Measurements from ENCODE around the gene LAMA2. TPM values are rescaled to one million over a fixed set of nuclear protein-coding genes. Genes with fewer than 3 reads are reported as not detected.

LAMA2 gene
- total and polyA plus RNA-seq, 2 experiments from 2014 or later: 0.91 to 6.4 TPM

DNA sequence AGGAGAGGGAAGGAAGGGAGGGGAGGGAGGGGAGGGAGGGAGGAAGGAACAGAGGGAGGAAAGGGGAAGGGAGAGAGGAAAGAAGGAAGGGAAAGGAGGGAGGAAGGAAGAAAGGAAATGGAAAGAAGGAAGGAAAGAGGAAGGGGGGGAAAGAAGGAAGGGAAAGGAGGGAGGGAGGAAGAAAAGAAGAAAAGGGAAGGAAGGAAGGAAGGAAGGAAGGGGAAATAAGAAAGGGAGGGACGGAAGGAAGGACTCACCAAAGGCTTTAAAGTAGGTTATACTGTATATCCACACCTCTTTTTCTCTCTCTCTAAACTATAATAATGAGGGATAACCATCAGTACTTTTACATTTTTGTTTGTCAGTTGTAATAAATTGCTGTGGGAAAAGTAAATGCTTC lies 502.2 kb downstream of the LAMA2 start:
- H3K36me3 Mint-ChIP-seq (ENCODE audit: low read depth): no peaks in the 10 kb centered on the region
- no peak for ATAC-seq
- TF ChIP-seq, protein P1, sequence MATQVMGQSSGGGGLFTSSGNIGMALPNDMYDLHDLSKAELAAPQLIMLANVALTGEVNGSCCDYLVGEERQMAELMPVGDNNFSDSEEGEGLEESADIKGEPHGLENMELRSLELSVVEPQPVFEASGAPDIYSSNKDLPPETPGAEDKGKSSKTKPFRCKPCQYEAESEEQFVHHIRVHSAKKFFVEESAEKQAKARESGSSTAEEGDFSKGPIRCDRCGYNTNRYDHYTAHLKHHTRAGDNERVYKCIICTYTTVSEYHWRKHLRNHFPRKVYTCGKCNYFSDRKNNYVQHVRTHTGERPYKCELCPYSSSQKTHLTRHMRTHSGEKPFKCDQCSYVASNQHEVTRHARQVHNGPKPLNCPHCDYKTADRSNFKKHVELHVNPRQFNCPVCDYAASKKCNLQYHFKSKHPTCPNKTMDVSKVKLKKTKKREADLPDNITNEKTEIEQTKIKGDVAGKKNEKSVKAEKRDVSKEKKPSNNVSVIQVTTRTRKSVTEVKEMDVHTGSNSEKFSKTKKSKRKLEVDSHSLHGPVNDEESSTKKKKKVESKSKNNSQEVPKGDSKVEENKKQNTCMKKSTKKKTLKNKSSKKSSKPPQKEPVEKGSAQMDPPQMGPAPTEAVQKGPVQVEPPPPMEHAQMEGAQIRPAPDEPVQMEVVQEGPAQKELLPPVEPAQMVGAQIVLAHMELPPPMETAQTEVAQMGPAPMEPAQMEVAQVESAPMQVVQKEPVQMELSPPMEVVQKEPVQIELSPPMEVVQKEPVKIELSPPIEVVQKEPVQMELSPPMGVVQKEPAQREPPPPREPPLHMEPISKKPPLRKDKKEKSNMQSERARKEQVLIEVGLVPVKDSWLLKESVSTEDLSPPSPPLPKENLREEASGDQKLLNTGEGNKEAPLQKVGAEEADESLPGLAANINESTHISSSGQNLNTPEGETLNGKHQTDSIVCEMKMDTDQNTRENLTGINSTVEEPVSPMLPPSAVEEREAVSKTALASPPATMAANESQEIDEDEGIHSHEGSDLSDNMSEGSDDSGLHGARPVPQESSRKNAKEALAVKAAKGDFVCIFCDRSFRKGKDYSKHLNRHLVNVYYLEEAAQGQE (IDR thresholded peaks at IDR 0.05; ENCODE audit: unreplicated experiment): no peak
- TF ChIP-seq JUNB (IDR thresholded peaks at IDR 0.05; ENCODE audit: unreplicated experiment): no peak
- TF ChIP-seq, protein P2, sequence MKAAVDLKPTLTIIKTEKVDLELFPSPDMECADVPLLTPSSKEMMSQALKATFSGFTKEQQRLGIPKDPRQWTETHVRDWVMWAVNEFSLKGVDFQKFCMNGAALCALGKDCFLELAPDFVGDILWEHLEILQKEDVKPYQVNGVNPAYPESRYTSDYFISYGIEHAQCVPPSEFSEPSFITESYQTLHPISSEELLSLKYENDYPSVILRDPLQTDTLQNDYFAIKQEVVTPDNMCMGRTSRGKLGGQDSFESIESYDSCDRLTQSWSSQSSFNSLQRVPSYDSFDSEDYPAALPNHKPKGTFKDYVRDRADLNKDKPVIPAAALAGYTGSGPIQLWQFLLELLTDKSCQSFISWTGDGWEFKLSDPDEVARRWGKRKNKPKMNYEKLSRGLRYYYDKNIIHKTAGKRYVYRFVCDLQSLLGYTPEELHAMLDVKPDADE (IDR thresholded peaks at IDR 0.05): no peak
- no peak for TF ChIP-seq EZH2phosphoT487 (IDR thresholded peaks at IDR 0.05; ENCODE audit: unreplicated experiment)
- no peak for TF ChIP-seq POLR2AphosphoS5 (IDR thresholded peaks at IDR 0.05; ENCODE audit: low read depth)
- TF ChIP-seq, protein P3, sequence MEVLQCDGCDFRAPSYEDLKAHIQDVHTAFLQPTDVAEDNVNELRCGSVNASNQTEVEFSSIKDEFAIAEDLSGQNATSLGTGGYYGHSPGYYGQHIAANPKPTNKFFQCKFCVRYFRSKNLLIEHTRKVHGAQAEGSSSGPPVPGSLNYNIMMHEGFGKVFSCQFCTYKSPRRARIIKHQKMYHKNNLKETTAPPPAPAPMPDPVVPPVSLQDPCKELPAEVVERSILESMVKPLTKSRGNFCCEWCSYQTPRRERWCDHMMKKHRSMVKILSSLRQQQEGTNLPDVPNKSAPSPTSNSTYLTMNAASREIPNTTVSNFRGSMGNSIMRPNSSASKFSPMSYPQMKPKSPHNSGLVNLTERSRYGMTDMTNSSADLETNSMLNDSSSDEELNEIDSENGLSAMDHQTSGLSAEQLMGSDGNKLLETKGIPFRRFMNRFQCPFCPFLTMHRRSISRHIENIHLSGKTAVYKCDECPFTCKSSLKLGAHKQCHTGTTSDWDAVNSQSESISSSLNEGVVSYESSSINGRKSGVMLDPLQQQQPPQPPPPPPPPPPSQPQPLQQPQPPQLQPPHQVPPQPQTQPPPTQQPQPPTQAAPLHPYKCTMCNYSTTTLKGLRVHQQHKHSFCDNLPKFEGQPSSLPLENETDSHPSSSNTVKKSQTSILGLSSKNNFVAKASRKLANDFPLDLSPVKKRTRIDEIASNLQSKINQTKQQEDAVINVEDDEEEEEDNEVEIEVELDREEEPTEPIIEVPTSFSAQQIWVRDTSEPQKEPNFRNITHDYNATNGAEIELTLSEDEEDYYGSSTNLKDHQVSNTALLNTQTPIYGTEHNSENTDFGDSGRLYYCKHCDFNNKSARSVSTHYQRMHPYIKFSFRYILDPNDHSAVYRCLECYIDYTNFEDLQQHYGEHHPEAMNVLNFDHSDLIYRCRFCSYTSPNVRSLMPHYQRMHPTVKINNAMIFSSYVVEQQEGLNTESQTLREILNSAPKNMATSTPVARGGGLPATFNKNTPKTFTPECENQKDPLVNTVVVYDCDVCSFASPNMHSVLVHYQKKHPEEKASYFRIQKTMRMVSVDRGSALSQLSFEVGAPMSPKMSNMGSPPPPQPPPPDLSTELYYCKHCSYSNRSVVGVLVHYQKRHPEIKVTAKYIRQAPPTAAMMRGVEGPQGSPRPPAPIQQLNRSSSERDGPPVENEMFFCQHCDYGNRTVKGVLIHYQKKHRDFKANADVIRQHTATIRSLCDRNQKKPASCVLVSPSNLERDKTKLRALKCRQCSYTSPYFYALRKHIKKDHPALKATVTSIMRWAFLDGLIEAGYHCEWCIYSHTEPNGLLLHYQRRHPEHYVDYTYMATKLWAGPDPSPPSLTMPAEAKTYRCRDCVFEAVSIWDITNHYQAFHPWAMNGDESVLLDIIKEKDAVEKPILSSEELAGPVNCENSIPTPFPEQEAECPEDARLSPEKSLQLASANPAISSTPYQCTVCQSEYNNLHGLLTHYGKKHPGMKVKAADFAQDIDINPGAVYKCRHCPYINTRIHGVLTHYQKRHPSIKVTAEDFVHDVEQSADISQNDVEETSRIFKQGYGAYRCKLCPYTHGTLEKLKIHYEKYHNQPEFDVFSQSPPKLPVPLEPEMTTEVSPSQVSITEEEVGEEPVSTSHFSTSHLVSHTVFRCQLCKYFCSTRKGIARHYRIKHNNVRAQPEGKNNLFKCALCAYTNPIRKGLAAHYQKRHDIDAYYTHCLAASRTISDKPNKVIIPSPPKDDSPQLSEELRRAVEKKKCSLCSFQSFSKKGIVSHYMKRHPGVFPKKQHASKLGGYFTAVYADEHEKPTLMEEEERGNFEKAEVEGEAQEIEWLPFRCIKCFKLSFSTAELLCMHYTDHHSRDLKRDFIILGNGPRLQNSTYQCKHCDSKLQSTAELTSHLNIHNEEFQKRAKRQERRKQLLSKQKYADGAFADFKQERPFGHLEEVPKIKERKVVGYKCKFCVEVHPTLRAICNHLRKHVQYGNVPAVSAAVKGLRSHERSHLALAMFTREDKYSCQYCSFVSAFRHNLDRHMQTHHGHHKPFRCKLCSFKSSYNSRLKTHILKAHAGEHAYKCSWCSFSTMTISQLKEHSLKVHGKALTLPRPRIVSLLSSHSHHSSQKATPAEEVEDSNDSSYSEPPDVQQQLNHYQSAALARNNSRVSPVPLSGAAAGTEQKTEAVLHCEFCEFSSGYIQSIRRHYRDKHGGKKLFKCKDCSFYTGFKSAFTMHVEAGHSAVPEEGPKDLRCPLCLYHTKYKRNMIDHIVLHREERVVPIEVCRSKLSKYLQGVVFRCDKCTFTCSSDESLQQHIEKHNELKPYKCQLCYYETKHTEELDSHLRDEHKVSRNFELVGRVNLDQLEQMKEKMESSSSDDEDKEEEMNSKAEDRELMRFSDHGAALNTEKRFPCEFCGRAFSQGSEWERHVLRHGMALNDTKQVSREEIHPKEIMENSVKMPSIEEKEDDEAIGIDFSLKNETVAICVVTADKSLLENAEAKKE (CRISPR knock-in tag; IDR thresholded peaks at IDR 0.05): no peak
- no peak for TF ChIP-seq ZNF114 (CRISPR knock-in tag; IDR thresholded peaks at IDR 0.05)
- TF ChIP-seq CREB1 (CRISPR knock-in tag; IDR thresholded peaks at IDR 0.05; ENCODE audit: low read depth): no peak
- no peak for TF ChIP-seq STAT1 (IDR thresholded peaks at IDR 0.05; ENCODE audit: unreplicated experiment)
- no peak for TF ChIP-seq ZNF331 (CRISPR knock-in tag; IDR thresholded peaks at IDR 0.05; ENCODE audit: low read depth)
- no peak for TF ChIP-seq EZH2 (IDR thresholded peaks at IDR 0.05; ENCODE audit: low read depth, unreplicated experiment)
- H3K27ac Mint-ChIP-seq: no peak overlapping the region
- H3K36me3 ChIP-seq (ENCODE audit: insufficient read depth): no peaks in the 10 kb centered on the region
- peaks cover 5% of the 10 kb centered on the region; the same call in 1 of the 3 replicates for H3K4me1 Mint-ChIP-seq
- H3K4me2 ChIP-seq: no peak overlapping the region
- no peak for DNase-seq (ENCODE audit: low spot score)
- no peaks in the 10 kb centered on the region for H3K27me3 ChIP-seq (ENCODE audit: insufficient read depth)
- peaks cover 1% of the 10 kb centered on the region for H3K27me3 Mint-ChIP-seq (ENCODE audit: insufficient read depth, low read depth, poor library complexity)
- H3K4me1 ChIP-seq (ENCODE audit: insufficient read depth): peaks cover 9% of the 10 kb centered on the region; the same call in 1 of the 2 replicates
- no peaks in the 10 kb centered on the region; the same call in 2 of the 3 replicates for H3K9me3 Mint-ChIP-seq
- H2AFZ ChIP-seq: no peak overlapping the region
- H3K9me2 ChIP-seq (ENCODE audit: insufficient read depth): peaks cover 7% of the 10 kb centered on the region
- no peaks in the 10 kb centered on the region for H3K79me2 ChIP-seq (replicated peaks; ENCODE audit: insufficient read depth)
- H3K4me3 Mint-ChIP-seq: no peak overlapping the region
- H3K27ac ChIP-seq (ENCODE audit: low read depth): no peak overlapping the region
- no peaks in the 10 kb centered on the region for H4K20me1 ChIP-seq (replicated peaks; ENCODE audit: insufficient read depth)
- no peaks in the 10 kb centered on the region for H3F3A ChIP-seq (replicated peaks; ENCODE audit: low read depth)
- no peak overlapping the region for H3K4me3 ChIP-seq
